SK-N-SH treated with all-trans-retinoic acid at 6 μM for 48 hours (cell line): ENCODE measurements around the gene TUFT1.
A peak's percentile ranks its signal among the peaks of the same experiment; 100 is the strongest.

Experiments used
- ATAC-seq: fragments of 200-7000 bp; cut with Tn5 transposase; 3 replicates; pipeline ENCODE4 v1.9.1; 2020; ENCODE audit warnings: mild to moderate bottlenecking, moderate library complexity
- ARNTL ChIP-seq: fragments of 450-650 bp; formaldehyde crosslinking; IDR thresholded peaks from 2 replicates; pipeline ENCODE4 v1.5.0; 2020; ENCODE audit warnings: low read depth, mild to moderate bottlenecking, moderate library complexity, borderline replicate concordance
- BACH2 ChIP-seq: fragments of 250-450 bp; sonication (Bioruptor Pico); IDR thresholded peaks from 2 replicates; pipeline ENCODE4 v1.9.0; 2021; ENCODE audit warnings: mild to moderate bottlenecking, borderline replicate concordance
- CSDC2 ChIP-seq: fragments of 250-450 bp; sonication (Bioruptor Pico); IDR thresholded peaks from 2 replicates; pipeline ENCODE4 v1.5.0; 2020; ENCODE audit warnings: mild to moderate bottlenecking, moderate library complexity
- CSRNP3 ChIP-seq: fragments of 250-450 bp; sonication (Bioruptor Pico); IDR thresholded peaks from 2 replicates; pipeline ENCODE4 v1.5.1; 2021; ENCODE audit warnings: mild to moderate bottlenecking, moderate library complexity
- ESRRG ChIP-seq: fragments of 250-450 bp; sonication (Bioruptor Pico); IDR thresholded peaks from 2 replicates; pipeline ENCODE4 v1.6.1; 2021; ENCODE audit warnings: mild to moderate bottlenecking
- GLIS3 ChIP-seq: fragments of 250-450 bp; sonication (Bioruptor Pico); IDR thresholded peaks from 2 replicates; pipeline ENCODE4 v1.5.0; 2020; ENCODE audit warnings: mild to moderate bottlenecking, moderate library complexity
- ISL1 ChIP-seq: fragments of 250-450 bp; sonication (Bioruptor Pico); IDR thresholded peaks from 2 replicates; pipeline ENCODE4 v2.1.2; 2022; ENCODE audit warnings: mild to moderate bottlenecking, moderate library complexity
- OSR1 ChIP-seq: fragments of 250-450 bp; sonication (Bioruptor Pico); IDR thresholded peaks from 2 replicates; pipeline ENCODE4 v1.8.0; 2022; ENCODE audit warnings: moderate library complexity, mild to moderate bottlenecking, inconsistent platforms
- PPARA ChIP-seq: fragments of 250-450 bp; sonication (Bioruptor Pico); IDR thresholded peaks from 2 replicates; pipeline ENCODE4 v1.5.0; 2020; ENCODE audit warnings: mild to moderate bottlenecking, borderline replicate concordance
- SNAI2 ChIP-seq: fragments of 250-450 bp; sonication (Bioruptor Pico); IDR thresholded peaks from 2 replicates; pipeline ENCODE4 v1.5.0; 2020; ENCODE audit warnings: mild to moderate bottlenecking, moderate library complexity
- TCF4 ChIP-seq: fragments of 250-450 bp; sonication (Bioruptor Pico); IDR thresholded peaks from 2 replicates; pipeline ENCODE4 v1.8.0; 2021; ENCODE audit warnings: mild to moderate bottlenecking, moderate library complexity, borderline replicate concordance
- TOX ChIP-seq: fragments of 250-450 bp; sonication (Bioruptor Pico); IDR thresholded peaks from 2 replicates; pipeline ENCODE4 v1.8.0; 2021; ENCODE audit warnings: mild to moderate bottlenecking, moderate library complexity, borderline replicate concordance
- TSHZ2 ChIP-seq: fragments of 250-450 bp; sonication (Bioruptor Pico); IDR thresholded peaks from 2 replicates; pipeline ENCODE4 v1.5.0; 2020; ENCODE audit warnings: mild to moderate bottlenecking, moderate library complexity
- ZC3H10 ChIP-seq: fragments of 250-450 bp; sonication (Bioruptor Pico); IDR thresholded peaks from 2 replicates; pipeline ENCODE4 v1.5.1; 2021; ENCODE audit warnings: mild to moderate bottlenecking, moderate library complexity
- ZFP3 ChIP-seq: fragments of 250-450 bp; sonication (Bioruptor Pico); IDR thresholded peaks from 2 replicates; pipeline ENCODE4 v1.5.0; 2020; ENCODE audit warnings: mild to moderate bottlenecking, moderate library complexity
- ZFP30 ChIP-seq: fragments of 450-650 bp; formaldehyde crosslinking; IDR thresholded peaks from 2 replicates; pipeline ENCODE4 v1.5.0; 2022; ENCODE audit warnings: mild to moderate bottlenecking, moderate library complexity
- ZNF70 ChIP-seq: fragments of 450-650 bp; formaldehyde crosslinking; IDR thresholded peaks from 2 replicates; pipeline ENCODE4 v1.5.0; 2020; ENCODE audit warnings: mild to moderate bottlenecking, moderate library complexity
- ZNF8 ChIP-seq: fragments of 450-650 bp; formaldehyde crosslinking; IDR thresholded peaks from 2 replicates; pipeline ENCODE4 v1.5.0; 2020; ENCODE audit warnings: mild to moderate bottlenecking, moderate library complexity
- TF ChIP-seq, protein P1 (sequence below): fragments of 250-450 bp; sonication (Bioruptor Pico); IDR thresholded peaks from 2 replicates; pipeline ENCODE4 v1.8.0; 2020; ENCODE audit warnings: mild to moderate bottlenecking, moderate library complexity, borderline replicate concordance
- TF ChIP-seq, protein P2 (sequence below): fragments of 250-450 bp; sonication (Bioruptor Pico); IDR thresholded peaks from 2 replicates; pipeline ENCODE4 v1.8.0; 2021; ENCODE audit warnings: low read depth, mild to moderate bottlenecking, moderate library complexity, borderline replicate concordance
- TF ChIP-seq, protein P3 (sequence below): fragments of 250-450 bp; sonication (Bioruptor Pico); IDR thresholded peaks from 2 replicates; pipeline ENCODE4 v1.5.1; 2020; ENCODE audit warnings: low read depth, mild to moderate bottlenecking, moderate library complexity

The TUFT1 gene

DNA sequence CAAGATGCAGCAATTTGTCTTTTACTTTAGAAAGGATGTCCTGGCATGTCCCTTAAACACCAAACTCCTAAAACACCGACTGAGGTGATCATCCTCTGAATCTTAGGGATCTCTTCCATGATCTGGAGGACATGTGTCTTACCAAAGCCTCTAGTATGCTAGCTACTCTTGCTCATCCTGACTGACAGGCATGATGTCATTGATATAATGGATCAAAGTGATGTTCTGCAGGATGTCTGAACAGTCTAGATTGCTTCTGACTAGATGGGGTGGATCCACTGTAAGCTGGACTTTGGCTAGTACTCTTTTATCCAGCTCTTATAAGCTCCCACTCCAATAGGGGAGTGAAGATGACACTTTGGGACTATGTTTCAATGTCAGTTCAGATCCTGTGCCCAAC lies 40.2 kb upstream of the TUFT1 start:
- no peak for ATAC-seq
- TF ChIP-seq TSHZ2 (CRISPR knock-in tag) (no peak), ZNF70 (CRISPR knock-in tag) (no peak), ARNTL (CRISPR knock-in tag) (no peak), SNAI2 (CRISPR knock-in tag) (no peak), ZFP30 (CRISPR knock-in tag) (no peak), ZNF8 (CRISPR knock-in tag) (no peak), CSRNP3 (CRISPR knock-in tag) (no peak), ZFP3 (CRISPR knock-in tag) (no peak), ISL1 (no peak), PPARA (CRISPR knock-in tag) (no peak), ZC3H10 (CRISPR knock-in tag) (no peak), ESRRG (no peak), TCF4 (no peak), CSDC2 (CRISPR knock-in tag) (no peak), BACH2 (CRISPR knock-in tag) (no peak), GLIS3 (CRISPR knock-in tag) (no peak), OSR1 (CRISPR knock-in tag) (no peak)
- TF ChIP-seq, protein P1, sequence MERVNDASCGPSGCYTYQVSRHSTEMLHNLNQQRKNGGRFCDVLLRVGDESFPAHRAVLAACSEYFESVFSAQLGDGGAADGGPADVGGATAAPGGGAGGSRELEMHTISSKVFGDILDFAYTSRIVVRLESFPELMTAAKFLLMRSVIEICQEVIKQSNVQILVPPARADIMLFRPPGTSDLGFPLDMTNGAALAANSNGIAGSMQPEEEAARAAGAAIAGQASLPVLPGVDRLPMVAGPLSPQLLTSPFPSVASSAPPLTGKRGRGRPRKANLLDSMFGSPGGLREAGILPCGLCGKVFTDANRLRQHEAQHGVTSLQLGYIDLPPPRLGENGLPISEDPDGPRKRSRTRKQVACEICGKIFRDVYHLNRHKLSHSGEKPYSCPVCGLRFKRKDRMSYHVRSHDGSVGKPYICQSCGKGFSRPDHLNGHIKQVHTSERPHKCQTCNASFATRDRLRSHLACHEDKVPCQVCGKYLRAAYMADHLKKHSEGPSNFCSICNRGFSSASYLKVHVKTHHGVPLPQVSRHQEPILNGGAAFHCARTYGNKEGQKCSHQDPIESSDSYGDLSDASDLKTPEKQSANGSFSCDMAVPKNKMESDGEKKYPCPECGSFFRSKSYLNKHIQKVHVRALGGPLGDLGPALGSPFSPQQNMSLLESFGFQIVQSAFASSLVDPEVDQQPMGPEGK (CRISPR knock-in tag) = no peak
- TF ChIP-seq, protein P2, sequence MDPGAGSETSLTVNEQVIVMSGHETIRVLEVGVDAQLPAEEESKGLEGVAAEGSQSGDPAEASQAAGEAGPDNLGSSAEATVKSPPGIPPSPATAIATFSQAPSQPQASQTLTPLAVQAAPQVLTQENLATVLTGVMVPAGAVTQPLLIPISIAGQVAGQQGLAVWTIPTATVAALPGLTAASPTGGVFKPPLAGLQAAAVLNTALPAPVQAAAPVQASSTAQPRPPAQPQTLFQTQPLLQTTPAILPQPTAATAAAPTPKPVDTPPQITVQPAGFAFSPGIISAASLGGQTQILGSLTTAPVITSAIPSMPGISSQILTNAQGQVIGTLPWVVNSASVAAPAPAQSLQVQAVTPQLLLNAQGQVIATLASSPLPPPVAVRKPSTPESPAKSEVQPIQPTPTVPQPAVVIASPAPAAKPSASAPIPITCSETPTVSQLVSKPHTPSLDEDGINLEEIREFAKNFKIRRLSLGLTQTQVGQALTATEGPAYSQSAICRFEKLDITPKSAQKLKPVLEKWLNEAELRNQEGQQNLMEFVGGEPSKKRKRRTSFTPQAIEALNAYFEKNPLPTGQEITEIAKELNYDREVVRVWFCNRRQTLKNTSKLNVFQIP = no peak
- TF ChIP-seq, protein P3, sequence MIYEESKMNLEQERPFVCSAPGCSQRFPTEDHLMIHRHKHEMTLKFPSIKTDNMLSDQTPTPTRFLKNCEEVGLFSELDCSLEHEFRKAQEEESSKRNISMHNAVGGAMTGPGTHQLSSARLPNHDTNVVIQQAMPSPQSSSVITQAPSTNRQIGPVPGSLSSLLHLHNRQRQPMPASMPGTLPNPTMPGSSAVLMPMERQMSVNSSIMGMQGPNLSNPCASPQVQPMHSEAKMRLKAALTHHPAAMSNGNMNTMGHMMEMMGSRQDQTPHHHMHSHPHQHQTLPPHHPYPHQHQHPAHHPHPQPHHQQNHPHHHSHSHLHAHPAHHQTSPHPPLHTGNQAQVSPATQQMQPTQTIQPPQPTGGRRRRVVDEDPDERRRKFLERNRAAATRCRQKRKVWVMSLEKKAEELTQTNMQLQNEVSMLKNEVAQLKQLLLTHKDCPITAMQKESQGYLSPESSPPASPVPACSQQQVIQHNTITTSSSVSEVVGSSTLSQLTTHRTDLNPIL (CRISPR knock-in tag) = no peak
- TF ChIP-seq, all 23 proteins: peak for 0

GRCh38 chr1:151501474-151501873 lies 38.6 kb upstream of the TUFT1 start:
- ATAC-seq = peak; percentile 55
- TF ChIP-seq ZFP30 (CRISPR knock-in tag) (no peak), CSDC2 (CRISPR knock-in tag) (no peak)

DNA sequence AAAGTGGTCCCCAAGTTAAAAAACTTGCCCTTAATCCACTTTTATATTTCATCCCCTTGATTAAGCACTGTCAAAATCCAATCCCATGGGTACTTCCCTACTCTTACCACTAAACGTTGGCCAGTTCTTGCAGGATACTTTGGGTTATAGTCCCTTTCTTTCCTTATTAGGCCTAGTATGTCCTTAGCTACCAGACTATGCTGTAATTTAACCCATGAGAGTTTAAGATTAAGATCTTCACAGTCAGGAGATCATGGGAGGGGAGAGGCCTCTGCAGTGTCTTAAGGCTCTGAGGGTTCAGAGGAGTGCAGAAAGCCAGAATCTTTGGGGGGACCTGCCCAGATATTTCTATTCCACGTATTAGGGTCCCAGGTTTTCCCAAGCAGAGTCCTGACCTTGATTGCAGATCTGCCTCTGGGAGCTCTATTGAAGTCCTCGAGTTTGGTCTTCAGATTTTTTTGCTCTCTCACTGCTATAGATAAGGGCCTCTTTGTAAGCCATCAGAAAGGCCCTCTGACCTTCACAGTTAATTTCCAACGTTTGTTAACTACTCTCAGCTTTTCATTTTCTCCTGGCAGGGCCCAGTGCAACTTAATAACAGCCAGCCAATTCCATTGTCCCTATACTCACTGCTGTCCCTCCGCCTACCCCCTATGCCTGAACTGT lies 37.9 kb upstream of the TUFT1 start:
- ATAC-seq = no peak
- TF ChIP-seq TSHZ2 (CRISPR knock-in tag) (no peak), BACH2 (CRISPR knock-in tag) (no peak), TOX (no peak), SNAI2 (CRISPR knock-in tag) (no peak), PPARA (CRISPR knock-in tag) (no peak), ZC3H10 (CRISPR knock-in tag) (no peak), GLIS3 (CRISPR knock-in tag) (no peak), CSRNP3 (CRISPR knock-in tag) (no peak), ISL1 (no peak)
- TF ChIP-seq, protein P3 (CRISPR knock-in tag) = no peak
